Calu3 (cell line): ENCODE results near the gene PAEP. TPM values are rescaled to one million over a fixed set of nuclear protein-coding genes. Genes with fewer than 3 reads are reported as not detected.
"Not testable (repeated sequence)": the region's sequence is repeated elsewhere in the genome, so short reads cannot be mapped to it uniquely, and the experiment has no call there.

Experiments
- BruUV-seq: library from RNA; stranded (reverse); fragments of 400-500 nt; replicated peaks from 2 replicates; lab custom pipeline; 2021; lab: Mats Ljungman, UMichigan
- CTCF ChIA-PET: fragments of 300-600 bp; sonication (Branson Sonifier 250); formaldehyde crosslinking; loops from one replicate; lab custom pipeline; 2022; ENCODE audit warnings: antibody characterized with exemption; lab: Charles Lee
- DNase-seq: peaks from one replicate; pipeline ENCODE4 v3.0.0; 2022
- H3K27ac Mint-ChIP-seq: one replicate; pipeline ENCODE4 v1.8.0; 2022; ENCODE audit warnings: mixed read lengths; ENCODE audit not compliant: unreplicated experiment
- H3K27me3 Mint-ChIP-seq: one replicate; pipeline ENCODE4 v1.8.0; 2022; ENCODE audit warnings: mixed read lengths; ENCODE audit not compliant: unreplicated experiment
- H3K36me3 Mint-ChIP-seq: one replicate; pipeline ENCODE4 v1.8.0; 2022; ENCODE audit warnings: mild to moderate bottlenecking, moderate library complexity, mixed read lengths; ENCODE audit not compliant: insufficient read depth, unreplicated experiment
- H3K4me1 Mint-ChIP-seq: one replicate; pipeline ENCODE4 v1.8.0; 2022; ENCODE audit warnings: mild to moderate bottlenecking, low read depth, mixed read lengths; ENCODE audit not compliant: unreplicated experiment
- H3K4me3 Mint-ChIP-seq: one replicate; pipeline ENCODE4 v1.8.0; 2022; ENCODE audit warnings: mild to moderate bottlenecking, low read depth, moderate library complexity, mixed read lengths; ENCODE audit not compliant: unreplicated experiment
- H3K9me3 Mint-ChIP-seq: one replicate; pipeline ENCODE4 v1.8.0; 2022; ENCODE audit warnings: low read depth, mixed read lengths; ENCODE audit not compliant: unreplicated experiment
- intact Hi-C: fragments of 100-400 bp; cut with micrococcal nuclease; formaldehyde crosslinking; loops from one replicate; pipeline ENCODE4 v1.10.0; 2022; ENCODE audit not compliant: unreplicated experiment
- total RNA-seq: library from RNA; stranded (reverse); gene quantifications from 2 replicates; pipeline ENCODE4 v1.2.3, GENCODE V29; 2022
- TF ChIP-seq, protein P1 (sequence below): fragments of 200-600 bp; IDR thresholded peaks from one replicate; pipeline ENCODE4 v1.8.0; 2022; ENCODE audit warnings: antibody characterized with exemption; ENCODE audit not compliant: unreplicated experiment

PAEP gene
- total RNA-seq, 1 experiment from 2014 or later: 0.45 TPM

DNA sequence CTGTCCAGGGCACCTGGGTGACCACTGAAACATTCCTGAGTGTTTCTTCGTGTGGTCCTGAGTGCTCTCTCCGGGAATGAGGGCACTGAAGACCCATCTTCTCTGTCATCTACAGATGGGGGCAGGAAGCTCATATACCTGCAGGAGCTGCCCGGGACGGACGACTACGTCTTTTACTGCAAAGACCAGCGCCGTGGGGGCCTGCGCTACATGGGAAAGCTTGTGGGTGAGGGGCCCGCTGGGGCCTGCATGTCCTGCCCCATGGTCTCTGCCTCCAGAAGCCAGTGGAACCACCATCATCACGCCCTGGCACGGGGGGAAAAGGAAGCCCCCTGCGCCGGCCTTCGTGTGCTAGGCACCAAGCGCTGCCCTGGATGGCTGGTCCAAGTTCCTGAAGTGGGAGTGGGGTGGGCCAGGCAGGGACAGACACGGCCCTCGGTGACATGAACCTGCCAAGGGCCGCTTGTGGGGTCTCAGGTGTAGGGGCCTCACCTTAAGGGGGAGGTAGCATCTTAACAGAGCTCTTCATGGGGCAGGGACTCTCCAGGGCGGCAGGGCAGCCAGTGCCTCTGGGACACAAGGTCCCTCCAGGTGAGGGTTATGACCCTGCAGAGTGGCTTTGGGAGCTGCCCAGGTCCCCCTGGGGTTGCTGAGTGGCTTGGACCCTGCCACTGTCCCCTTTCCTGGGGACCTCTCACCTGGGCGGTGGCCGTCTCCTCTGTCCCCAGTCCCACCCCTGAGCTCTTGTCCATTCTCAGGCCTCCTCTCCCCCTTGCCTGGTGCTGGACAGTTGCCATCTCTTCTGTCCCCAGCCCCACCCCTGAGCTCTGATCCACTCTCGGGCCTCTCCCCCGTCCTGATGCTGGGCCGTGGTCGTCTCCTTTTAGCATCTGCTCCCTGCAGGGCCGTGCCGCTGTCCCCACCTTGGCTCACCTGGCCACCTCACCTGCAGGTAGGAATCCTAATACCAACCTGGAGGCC is 13.5 kb upstream of the PAEP start:
- TF ChIP-seq, protein P1, sequence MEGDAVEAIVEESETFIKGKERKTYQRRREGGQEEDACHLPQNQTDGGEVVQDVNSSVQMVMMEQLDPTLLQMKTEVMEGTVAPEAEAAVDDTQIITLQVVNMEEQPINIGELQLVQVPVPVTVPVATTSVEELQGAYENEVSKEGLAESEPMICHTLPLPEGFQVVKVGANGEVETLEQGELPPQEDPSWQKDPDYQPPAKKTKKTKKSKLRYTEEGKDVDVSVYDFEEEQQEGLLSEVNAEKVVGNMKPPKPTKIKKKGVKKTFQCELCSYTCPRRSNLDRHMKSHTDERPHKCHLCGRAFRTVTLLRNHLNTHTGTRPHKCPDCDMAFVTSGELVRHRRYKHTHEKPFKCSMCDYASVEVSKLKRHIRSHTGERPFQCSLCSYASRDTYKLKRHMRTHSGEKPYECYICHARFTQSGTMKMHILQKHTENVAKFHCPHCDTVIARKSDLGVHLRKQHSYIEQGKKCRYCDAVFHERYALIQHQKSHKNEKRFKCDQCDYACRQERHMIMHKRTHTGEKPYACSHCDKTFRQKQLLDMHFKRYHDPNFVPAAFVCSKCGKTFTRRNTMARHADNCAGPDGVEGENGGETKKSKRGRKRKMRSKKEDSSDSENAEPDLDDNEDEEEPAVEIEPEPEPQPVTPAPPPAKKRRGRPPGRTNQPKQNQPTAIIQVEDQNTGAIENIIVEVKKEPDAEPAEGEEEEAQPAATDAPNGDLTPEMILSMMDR: no peak
- Mint-ChIP-seq H3K4me1 (peaks cover 10% of the 10 kb centered on the region), H3K36me3 (peaks cover 6% of the 10 kb centered on the region), H3K27ac (no peak overlapping the region), H3K27me3 (peaks cover 25% of the 10 kb centered on the region), H3K9me3 (peaks cover 2% of the 10 kb centered on the region), H3K4me3 (no peak overlapping the region)
- no peak for DNase-seq
- CTCF ChIA-PET: no interaction called here
- no TSS peak for BruUV-seq
- intact Hi-C loops: no loop called here

DNA sequence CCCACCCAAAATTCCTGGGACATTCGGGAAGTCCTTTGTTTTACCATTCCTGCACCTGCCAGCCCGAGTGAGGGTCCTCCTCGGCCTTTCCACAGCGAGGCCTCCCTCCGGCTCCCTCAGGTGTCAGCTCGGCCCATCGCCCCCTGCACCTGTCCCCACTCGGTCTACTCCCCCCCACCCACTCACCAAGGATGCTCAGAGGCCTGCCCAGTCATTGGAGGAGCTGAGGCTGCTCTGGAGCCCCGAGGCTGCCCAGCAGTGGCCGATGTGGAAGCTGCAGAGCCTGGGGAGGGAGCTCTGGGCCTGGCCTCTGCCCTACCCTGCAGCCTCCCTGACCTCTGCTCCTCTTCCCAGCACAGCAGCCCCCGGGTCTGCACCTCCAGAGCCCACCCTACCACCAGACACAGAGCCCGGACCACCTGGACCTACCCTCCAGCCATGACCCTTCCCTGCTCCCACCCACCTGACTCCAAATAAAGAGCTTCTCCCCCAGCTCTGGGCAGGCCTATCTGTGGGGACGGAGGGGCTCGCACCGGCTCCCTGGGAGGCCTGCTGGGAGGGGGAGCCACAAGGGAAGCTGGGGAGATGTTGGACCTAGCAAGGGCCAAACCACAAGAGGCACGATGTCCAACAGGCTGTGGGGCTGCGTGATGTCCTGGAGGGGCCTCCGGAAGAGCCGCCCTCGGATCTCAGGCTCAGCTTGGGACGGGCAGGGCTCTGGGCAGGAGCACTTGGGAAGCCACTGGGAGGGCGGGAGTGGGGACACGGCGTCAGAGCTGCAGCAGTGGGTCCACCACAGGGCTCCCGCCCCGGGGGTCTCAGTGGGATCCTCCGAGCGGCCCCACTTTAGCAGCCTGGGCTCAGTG is 11.8 kb upstream of the PAEP start:
- intact Hi-C loops: not testable (repeated sequence)

DNA sequence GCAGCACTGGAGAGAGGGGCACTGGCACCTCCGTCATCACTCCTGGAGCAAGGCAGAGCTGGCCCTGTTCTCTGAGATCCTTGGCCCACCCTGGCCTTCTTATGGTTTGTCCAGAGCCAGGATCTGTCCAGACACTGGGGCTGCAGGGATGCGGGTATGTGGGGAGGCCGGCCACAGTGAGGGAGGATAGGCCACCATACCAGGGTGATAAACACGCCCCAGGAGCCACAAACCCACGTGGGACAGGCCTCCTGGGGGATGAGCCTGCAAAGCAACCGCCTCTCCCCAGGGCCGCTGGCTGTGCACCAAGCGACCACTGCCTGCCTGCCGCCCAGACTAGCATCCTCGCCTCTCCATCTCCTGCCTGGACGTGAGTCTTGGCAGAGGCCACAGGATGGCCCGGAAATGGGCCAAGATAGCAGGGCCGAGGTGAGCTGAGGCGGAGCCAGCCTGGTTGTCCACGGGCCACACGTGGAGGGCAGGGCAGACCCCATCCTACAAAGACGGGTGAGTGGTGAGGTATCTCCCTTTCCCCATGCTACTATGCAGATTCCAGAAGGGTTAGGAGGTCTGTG is 11.1 kb upstream of the PAEP start:
- Mint-ChIP-seq H3K9me3 (no peaks in the 10 kb centered on the region), H3K4me1 (no peaks in the 10 kb centered on the region), H3K36me3 (peaks cover 6% of the 10 kb centered on the region), H3K27ac (no peak overlapping the region), H3K27me3 (peaks cover 35% of the 10 kb centered on the region), H3K4me3 (no peak overlapping the region)
- TF ChIP-seq, protein P1: no peak
- intact Hi-C loops: no loop called here
- no TSS peak for BruUV-seq
- CTCF ChIA-PET: no interaction called here
- no peak for DNase-seq

More for the DNA sequence above, 11.8 kb upstream of the PAEP start:
- H3K36me3 Mint-ChIP-seq, DNase-seq, H3K9me3 Mint-ChIP-seq, BruUV-seq, CTCF ChIA-PET, H3K4me3 Mint-ChIP-seq, H3K4me1 Mint-ChIP-seq, H3K27ac Mint-ChIP-seq: not testable (repeated sequence)
- H3K27me3 Mint-ChIP-seq: peaks cover 28% of the 10 kb centered on the region

- H3K4me3 Mint-ChIP-seq: no peak overlapping the region
- no peaks in the 10 kb centered on the region for H3K9me3 Mint-ChIP-seq
- peaks cover 6% of the 10 kb centered on the region for H3K36me3 Mint-ChIP-seq
- H3K4me1 Mint-ChIP-seq: no peaks in the 10 kb centered on the region
- peaks cover 41% of the 10 kb centered on the region for H3K27me3 Mint-ChIP-seq
- CTCF ChIA-PET: no interaction called here
- TF ChIP-seq, protein P1: no peak
- no peak for DNase-seq
- intact Hi-C loops: no loop called here
- H3K27ac Mint-ChIP-seq: no peak overlapping the region
- BruUV-seq: no TSS peak
These were observed 10.5 kb upstream of the PAEP start for GRCh38 chr9:135551031-135551430.
